ENCODE measurements around the gene LRRTM1. TPM values are rescaled to one million over a fixed set of nuclear protein-coding genes. Genes with fewer than 3 reads are reported as not detected.

The LRRTM1 gene
- not detected for total RNA-seq

GRCh38 chr2:80303909-80304837, at the start of gene LRRTM1:
LRRTM1 (minus strand) TSS chr2:80304752; CDS start chr2:80303819, 933 bp downstream.
- no peaks in the 10 kb centered on the region for H3K9me3 ChIP-seq (ENCODE audit: low read depth, low read length)
- H3K4me3 ChIP-seq (ENCODE audit: low read length): no peak within 1 kb of the TSS
- no peaks in the 10 kb centered on the region for H3K4me1 ChIP-seq (ENCODE audit: insufficient read depth, low read length)
- H3K27me3 ChIP-seq (ENCODE audit: insufficient read depth, low read length): peaks cover 53% of the 10 kb centered on the region

- H3K9me3 ChIP-seq (ENCODE audit: low read depth, low read length): no peaks in the 10 kb centered on the region
- H3K4me1 ChIP-seq (ENCODE audit: insufficient read depth, low read length): no peaks in the 10 kb centered on the region
- no peaks in the 10 kb centered on the region for H3K27me3 ChIP-seq (ENCODE audit: insufficient read depth, low read length)
- no peak overlapping the region for H3K4me3 ChIP-seq (ENCODE audit: low read length)
Observed at GRCh38 chr2:80351231-80351630, 46.7 kb upstream of the LRRTM1 start.

GRCh38 chr2:80348953-80349352, 44.4 kb upstream of the LRRTM1 start:
- no peaks in the 10 kb centered on the region for H3K4me1 ChIP-seq (ENCODE audit: insufficient read depth, low read length)
- H3K4me3 ChIP-seq (ENCODE audit: low read length): no peak overlapping the region
- no peaks in the 10 kb centered on the region for H3K27me3 ChIP-seq (ENCODE audit: insufficient read depth, low read length)
- H3K9me3 ChIP-seq (ENCODE audit: low read depth, low read length): no peaks in the 10 kb centered on the region

- Histone ChIP-seq H3K27me3 (ENCODE audit: insufficient read depth, low read length) (no peaks in the 10 kb centered on the region), H3K9me3 (ENCODE audit: low read depth, low read length) (no peaks in the 10 kb centered on the region), H3K4me1 (ENCODE audit: insufficient read depth, low read length) (no peaks in the 10 kb centered on the region), H3K4me3 (ENCODE audit: low read length) (no peak overlapping the region)
Observed at GRCh38 chr2:80348078-80348477, 43.5 kb upstream of the LRRTM1 start.

GRCh38 chr2:80340022-80340421, 35.5 kb upstream of the LRRTM1 start:
- Histone ChIP-seq H3K4me1 (ENCODE audit: insufficient read depth, low read length) (no peaks in the 10 kb centered on the region), H3K9me3 (ENCODE audit: low read depth, low read length) (no peaks in the 10 kb centered on the region), H3K4me3 (ENCODE audit: low read length) (no peak overlapping the region), H3K27me3 (ENCODE audit: insufficient read depth, low read length) (no peaks in the 10 kb centered on the region)

GRCh38 chr2:80338794-80339193, 34.2 kb upstream of the LRRTM1 start:
- no peak overlapping the region for H3K4me3 ChIP-seq (ENCODE audit: low read length)
- no peaks in the 10 kb centered on the region for H3K9me3 ChIP-seq (ENCODE audit: low read depth, low read length)
- H3K27me3 ChIP-seq (ENCODE audit: insufficient read depth, low read length): no peaks in the 10 kb centered on the region
- H3K4me1 ChIP-seq (ENCODE audit: insufficient read depth, low read length): no peaks in the 10 kb centered on the region

- no peaks in the 10 kb centered on the region for H3K9me3 ChIP-seq (ENCODE audit: low read depth, low read length)
Observed at GRCh38 chr2:80335411-80335810, 30.9 kb upstream of the LRRTM1 start.

GRCh38 chr2:80333886-80334285, 29.3 kb upstream of the LRRTM1 start:
- no peak overlapping the region for H3K4me3 ChIP-seq (ENCODE audit: low read length)
- no peaks in the 10 kb centered on the region for H3K9me3 ChIP-seq (ENCODE audit: low read depth, low read length)
- no peaks in the 10 kb centered on the region for H3K27me3 ChIP-seq (ENCODE audit: insufficient read depth, low read length)
- H3K4me1 ChIP-seq (ENCODE audit: insufficient read depth, low read length): no peaks in the 10 kb centered on the region

More at GRCh38 chr2:80335411-80335810, 30.9 kb upstream of the LRRTM1 start:
- Histone ChIP-seq H3K4me3 (ENCODE audit: low read length) (no peak overlapping the region), H3K4me1 (ENCODE audit: insufficient read depth, low read length) (no peaks in the 10 kb centered on the region), H3K27me3 (ENCODE audit: insufficient read depth, low read length) (no peaks in the 10 kb centered on the region)

- Histone ChIP-seq H3K4me3 (ENCODE audit: low read length) (no peak overlapping the region), H3K27me3 (ENCODE audit: insufficient read depth, low read length) (peaks cover 2% of the 10 kb centered on the region), H3K4me1 (ENCODE audit: insufficient read depth, low read length) (no peaks in the 10 kb centered on the region), H3K9me3 (ENCODE audit: low read depth, low read length) (no peaks in the 10 kb centered on the region)
Observed at GRCh38 chr2:80330527-80331450, 26.2 kb upstream of the LRRTM1 start.

- Histone ChIP-seq H3K27me3 (ENCODE audit: insufficient read depth, low read length) (peaks cover 2% of the 10 kb centered on the region), H3K9me3 (ENCODE audit: low read depth, low read length) (no peaks in the 10 kb centered on the region), H3K4me1 (ENCODE audit: insufficient read depth, low read length) (no peaks in the 10 kb centered on the region), H3K4me3 (ENCODE audit: low read length) (no peak overlapping the region)
Observed at GRCh38 chr2:80329491-80329890, 24.9 kb upstream of the LRRTM1 start.

GRCh38 chr2:80328159-80328571, 23.6 kb upstream of the LRRTM1 start:
- no peak overlapping the region for H3K4me3 ChIP-seq (ENCODE audit: low read length)
- H3K9me3 ChIP-seq (ENCODE audit: low read depth, low read length): no peaks in the 10 kb centered on the region
- H3K27me3 ChIP-seq (ENCODE audit: insufficient read depth, low read length): peaks cover 15% of the 10 kb centered on the region
- H3K4me1 ChIP-seq (ENCODE audit: insufficient read depth, low read length): no peaks in the 10 kb centered on the region

GRCh38 chr2:80326861-80327260, 22.3 kb upstream of the LRRTM1 start:
- no peaks in the 10 kb centered on the region for H3K4me1 ChIP-seq (ENCODE audit: insufficient read depth, low read length)
- H3K4me3 ChIP-seq (ENCODE audit: low read length): no peak overlapping the region
- no peaks in the 10 kb centered on the region for H3K9me3 ChIP-seq (ENCODE audit: low read depth, low read length)
- peaks cover 19% of the 10 kb centered on the region for H3K27me3 ChIP-seq (ENCODE audit: insufficient read depth, low read length)

- no peak overlapping the region for H3K4me3 ChIP-seq (ENCODE audit: low read length)
- no peaks in the 10 kb centered on the region for H3K4me1 ChIP-seq (ENCODE audit: insufficient read depth, low read length)
- peaks cover 25% of the 10 kb centered on the region for H3K27me3 ChIP-seq (ENCODE audit: insufficient read depth, low read length)
- H3K9me3 ChIP-seq (ENCODE audit: low read depth, low read length): no peaks in the 10 kb centered on the region
Observed at GRCh38 chr2:80326214-80326613, 21.7 kb upstream of the LRRTM1 start.

GRCh38 chr2:80324525-80324924, 20.0 kb upstream of the LRRTM1 start:
- Histone ChIP-seq H3K27me3 (ENCODE audit: insufficient read depth, low read length) (peaks cover 28% of the 10 kb centered on the region), H3K4me3 (ENCODE audit: low read length) (no peak overlapping the region), H3K4me1 (ENCODE audit: insufficient read depth, low read length) (no peaks in the 10 kb centered on the region), H3K9me3 (ENCODE audit: low read depth, low read length) (no peaks in the 10 kb centered on the region)

- Histone ChIP-seq H3K9me3 (ENCODE audit: low read depth, low read length) (no peaks in the 10 kb centered on the region), H3K27me3 (ENCODE audit: insufficient read depth, low read length) (peaks cover 28% of the 10 kb centered on the region), H3K4me1 (ENCODE audit: insufficient read depth, low read length) (no peaks in the 10 kb centered on the region), H3K4me3 (ENCODE audit: low read length) (no peak overlapping the region)
Observed at GRCh38 chr2:80323610-80324009, 19.1 kb upstream of the LRRTM1 start.

Data from mononuclear cell (primary cell).